CD4-positive, alpha-beta T cell treated with Interleukin-12 subunit alpha and Interleukin-12 subunit beta, for 1 hour (primary cell): ENCODE data around the gene ANXA10.
"Not testable (repeated sequence)": the region's sequence is repeated elsewhere in the genome, so short reads cannot be mapped to it uniquely, and the experiment has no call there.

Experiments
- DNase-seq: peaks from one replicate; pipeline ENCODE4 v3.0.0-alpha.2; 2020

Gene ANXA10

DNA sequence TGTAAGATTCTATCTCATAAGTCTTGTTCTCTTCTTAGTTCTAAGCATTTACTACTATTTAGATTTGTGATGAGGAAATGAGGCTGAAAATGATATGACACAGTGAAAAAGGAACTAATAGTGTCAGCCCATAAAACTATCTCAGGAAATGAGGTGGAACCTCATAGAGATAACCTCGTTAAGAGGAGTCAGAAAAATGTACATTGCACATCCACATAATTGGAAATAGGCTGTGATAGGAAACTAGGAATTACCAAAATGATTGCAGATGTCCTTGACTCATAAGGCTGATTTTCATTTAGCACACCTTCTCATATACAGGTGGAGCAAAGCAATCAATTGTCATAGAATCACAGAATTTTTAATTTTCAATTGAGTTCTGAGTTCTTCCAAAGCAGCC, 26.8 kb downstream of the ANXA10 start:
- DNase-seq, result no peak

DNA sequence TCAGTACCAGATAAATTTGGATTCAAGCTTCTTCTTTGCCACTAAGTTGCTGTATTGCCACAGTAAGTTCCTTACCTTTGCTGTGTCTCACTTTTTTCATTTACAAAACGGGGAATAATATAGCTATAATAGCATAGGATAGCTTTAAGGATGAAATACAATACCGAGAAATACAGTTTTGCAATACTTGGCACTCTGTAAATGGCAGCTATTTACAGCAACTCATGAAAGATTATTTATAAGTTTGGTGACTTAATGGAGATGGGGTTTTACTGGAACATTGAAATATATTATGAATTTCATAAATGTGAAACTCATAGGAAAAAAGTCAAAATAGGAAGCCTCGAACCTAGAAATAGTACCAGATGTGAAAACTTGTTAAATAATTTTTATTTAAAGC, 27.6 kb downstream of the ANXA10 start:
- no peak for DNase-seq

DNA sequence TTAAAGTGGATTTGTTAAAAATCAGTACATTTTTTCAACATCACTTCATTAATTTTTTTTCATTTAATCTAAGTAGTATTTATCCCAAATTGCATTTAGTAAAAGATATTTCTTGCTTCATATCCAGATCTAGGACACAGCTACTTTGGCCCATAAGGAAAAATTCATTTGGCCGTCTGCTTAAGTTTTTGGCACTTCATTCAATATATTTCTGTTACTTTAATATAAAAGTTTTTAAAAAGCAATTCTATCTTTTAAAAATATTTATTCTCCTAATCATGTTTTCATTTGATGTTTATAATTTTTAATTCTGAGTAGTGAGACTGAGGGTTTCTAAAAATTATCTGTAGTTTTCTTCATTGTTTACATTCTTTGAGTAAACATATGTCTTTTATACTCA, 28.5 kb downstream of the ANXA10 start:
- no peak for DNase-seq

DNA sequence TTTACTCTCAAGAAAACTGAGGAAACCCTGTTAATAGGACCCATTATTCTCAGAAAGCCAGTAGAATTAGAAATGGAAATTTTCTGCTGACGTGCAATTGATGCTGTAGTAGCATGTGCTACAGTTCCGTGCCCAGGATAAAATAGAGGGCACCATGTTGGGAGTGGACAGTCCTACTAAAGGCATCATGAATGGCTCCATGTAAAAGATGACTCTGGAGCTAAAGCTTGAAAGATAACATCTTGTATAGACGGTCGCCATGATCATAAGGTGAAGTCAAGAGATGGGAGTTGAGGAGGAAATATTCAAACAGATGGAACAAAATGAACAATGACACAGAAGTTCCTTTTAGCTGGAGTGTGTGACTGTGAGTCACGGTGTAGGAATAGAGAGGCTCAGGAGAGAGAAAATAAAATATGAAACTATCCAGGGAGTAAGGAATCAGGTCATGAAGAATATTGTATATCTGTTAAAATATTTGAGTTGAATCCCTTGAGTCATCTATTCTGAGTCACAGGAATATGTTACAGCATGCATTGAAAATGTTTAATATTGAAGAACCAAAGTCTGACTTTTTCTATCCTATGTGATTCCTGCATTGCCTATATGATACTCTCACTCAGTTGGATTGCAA, 31.8 kb downstream of the ANXA10 start:
- no peak for DNase-seq

DNA sequence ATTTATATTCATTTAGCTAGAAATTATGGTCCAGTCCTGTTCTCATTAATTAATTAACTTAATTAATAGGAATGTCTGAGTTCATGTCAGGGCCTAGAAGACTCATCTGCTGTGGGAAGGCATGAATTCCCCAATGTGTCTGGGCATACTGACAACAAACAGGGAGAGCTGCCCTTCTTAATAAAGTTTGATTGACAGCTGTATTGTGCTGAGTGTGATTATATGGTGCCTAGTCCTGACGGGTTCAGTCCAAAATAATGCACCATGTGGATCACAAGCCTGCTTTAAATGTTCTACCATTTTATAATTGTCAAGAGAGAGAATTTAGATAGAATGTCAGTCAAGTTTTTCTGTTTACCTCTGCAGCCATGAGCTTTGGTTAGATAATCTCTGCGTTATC, 34.6 kb downstream of the ANXA10 start:
- DNase-seq, result no peak

DNA sequence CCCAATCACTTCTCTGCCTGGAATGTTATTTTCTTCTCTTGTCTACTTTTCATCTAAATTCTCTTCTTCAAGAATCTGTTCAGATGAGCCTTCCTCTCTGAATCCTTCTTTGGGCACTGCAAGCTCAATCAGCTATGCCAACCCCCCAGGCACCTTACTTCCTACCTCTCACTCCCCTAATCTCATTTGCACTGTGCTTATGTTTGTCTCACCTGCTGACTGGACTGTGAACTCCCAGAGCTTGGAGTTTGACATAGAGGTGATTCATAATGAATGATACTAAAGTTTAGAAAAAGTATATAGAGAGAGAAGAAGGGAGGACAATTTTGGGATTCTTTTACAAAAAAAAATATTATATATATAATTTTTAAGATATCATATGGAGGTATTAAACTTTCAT, 36.3 kb downstream of the ANXA10 start:
- no peak for DNase-seq

DNA sequence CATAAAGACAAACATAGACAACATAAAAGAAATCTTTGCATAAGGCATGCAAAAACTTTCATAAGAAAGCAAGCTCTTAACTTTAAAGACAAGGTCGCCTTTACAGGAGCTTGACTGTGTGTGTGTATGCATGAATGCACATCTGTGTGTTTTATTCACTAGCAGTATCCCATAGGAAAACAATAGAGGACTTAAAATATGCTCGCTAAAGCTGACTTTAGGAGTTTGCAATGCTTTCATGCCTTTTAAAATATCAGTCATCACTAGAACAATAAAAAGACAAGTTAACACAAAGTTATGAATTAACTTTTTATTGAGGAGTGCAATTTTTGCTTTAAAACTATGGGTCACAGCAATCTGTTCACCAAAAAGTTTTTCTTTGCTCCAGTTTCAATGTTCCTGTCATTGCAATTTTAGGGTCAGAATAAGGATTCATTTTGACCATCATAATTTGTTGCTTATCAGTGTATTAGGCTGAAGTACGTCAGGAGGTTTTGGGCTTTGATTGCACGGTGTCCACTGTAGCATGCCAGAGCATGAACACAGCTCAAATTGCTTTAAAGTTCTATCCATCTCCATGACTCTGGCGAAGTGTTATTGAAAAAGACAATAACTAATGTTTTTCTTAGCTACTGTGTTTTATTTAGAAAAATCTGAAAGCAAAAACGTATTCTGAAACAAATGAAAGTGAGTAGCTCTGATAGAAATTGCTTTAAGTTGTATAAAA, 36.9 kb downstream of the ANXA10 start:
- DNase-seq, result no peak

DNA sequence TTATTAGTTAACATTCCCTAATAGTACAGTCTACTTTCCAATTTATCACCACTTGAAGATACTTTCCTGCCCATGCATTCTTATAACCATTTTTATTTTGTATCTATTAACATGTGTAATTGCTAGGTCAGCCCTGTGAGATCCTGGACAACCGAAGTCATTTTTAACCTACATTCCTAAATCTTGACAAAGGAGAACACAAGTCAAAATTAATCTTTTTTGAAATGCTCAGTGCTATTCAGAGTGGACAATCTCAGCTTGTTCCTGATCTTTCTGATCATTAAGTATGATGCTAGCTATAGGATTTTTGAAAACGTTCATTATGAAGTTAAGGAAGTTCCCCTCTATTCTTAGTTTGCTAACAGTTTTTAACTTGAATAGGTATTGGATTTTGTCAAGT, 37.5 kb downstream of the ANXA10 start:
- DNase-seq, result no peak

DNA sequence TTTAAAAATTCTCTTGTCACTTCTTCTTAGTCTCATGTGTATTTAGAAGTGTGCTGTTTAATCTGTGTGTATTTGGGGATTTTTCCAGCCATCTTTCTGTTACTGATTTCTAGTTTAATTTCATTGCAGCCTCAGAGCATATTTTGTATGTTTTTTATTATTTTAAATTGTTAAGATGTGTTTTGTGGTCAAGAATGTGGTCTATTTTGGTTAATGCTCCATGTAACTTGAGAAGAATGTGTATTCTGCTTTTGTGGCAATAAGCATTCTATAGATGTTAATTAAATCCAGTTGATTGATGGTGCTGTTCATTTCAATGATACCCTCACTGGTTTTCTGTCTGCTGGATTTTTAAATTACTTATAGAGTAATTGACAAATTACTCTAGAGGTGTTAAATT, 38.9 kb downstream of the ANXA10 start:
- no peak for DNase-seq

DNA sequence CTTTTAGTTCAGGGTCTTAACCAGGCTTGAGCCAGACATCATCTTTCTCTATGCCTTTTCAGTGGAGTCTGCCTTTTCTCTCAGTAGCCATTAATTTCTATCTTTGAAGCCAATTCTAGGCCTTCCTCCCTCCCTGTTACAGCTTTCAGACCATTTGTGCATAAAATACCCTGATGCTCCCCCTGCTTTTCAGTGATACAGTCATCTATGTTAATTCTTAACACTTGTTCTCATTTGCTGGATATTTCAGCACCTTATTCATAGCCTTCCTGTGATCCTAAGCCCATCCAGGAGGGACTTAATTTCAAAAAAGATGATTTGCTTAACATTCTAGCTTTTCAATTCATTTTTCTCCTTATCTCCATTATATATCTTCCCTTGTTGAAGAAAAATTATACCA, 42.3 kb downstream of the ANXA10 start:
- DNase-seq, result no peak

DNA sequence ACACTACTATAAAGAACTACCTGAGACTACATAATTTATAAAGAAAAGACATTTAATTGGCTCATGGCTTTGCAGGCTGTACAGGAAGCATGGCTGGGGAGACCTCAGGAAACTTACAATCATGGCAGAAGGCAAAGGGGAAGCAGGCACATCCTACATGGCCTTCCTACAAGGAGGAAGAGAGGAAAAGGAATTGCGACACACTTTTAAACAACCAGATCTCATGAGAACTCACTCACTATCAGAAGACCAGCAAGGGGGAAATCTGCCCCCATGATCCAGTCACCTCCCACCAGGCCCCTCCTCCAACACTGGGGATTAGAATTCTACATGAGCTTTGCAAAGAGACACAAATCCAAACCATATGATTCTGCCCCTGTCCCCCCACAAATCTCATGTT, 43.5 kb downstream of the ANXA10 start:
- DNase-seq, result not testable (repeated sequence)

DNA sequence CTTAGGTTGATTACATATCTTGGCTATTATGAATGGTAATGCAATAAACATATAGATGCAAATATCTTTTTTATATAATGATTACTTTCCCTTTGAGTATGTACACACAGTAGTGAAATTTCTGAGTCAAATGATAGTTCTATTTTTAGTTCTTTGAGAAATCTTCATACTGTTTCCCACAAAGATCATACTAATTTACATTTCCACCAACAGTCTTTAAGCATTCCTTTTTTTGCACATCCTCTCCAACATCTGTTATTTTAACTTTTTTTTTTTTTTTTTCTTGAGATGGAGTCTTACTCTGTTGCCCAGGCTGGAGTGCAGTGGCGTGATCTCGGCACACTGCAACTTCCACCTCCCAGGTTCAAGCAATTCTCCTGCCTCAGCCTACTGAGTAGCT, 45.4 kb downstream of the ANXA10 start:
- not testable (repeated sequence) for DNase-seq

DNA sequence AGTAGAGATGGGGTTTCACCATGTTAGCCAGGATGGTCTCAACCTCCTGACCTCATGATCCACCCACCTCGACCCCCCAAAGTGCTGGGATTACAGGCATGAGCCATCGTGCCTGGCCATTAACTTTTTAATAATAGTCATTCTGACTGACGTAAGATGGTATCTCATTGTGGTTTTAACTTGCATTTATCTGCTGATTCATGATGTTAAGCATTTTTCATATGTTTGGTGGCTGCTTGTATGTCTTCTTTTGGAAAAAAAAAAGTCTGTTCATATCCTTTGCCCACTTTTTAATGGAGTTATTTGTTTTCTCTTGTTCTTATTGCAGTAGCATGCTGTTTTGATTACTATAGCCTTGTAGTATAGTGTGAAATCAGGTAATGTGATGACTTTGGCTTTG, 45.8 kb downstream of the ANXA10 start:
- DNase-seq, result no peak

DNA sequence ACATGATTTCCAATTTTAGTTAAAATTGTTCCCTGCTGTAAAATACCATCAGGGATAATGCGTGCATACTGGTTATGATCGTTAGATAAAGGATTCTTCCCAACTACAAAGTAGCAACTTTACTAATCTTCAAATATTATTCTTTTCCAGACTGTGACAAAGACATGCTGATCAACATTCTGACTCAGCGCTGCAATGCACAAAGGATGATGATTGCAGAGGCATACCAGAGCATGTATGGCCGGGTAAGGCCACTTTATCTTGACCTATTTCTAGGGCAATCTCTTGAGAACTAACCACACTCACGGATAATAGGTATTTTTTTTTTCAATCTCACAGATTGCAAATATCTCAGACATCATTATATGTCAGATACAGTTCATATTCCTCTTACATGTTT, 47.0 kb downstream of the ANXA10 start:
- no peak for DNase-seq

DNA sequence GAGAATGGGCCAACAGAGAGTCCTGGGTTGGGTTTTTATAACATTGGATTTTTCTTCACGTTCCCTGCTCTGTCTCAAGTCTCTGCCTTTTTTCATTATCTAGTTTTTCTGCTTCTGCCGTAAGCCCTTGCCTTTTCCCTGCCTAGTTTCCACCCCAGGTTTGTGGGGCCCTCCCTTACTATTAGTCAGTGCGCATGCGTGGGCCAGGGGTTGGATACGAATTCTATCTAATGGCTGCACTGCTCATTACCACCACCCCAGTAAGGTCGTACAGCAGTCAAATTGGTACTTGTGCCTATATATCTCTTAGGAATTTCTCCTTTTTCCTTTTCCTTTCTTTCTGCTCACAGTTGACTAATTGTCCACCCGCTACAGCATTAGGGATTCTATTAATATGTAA, 49.4 kb downstream of the ANXA10 start:
- DNase-seq, result no peak

DNA sequence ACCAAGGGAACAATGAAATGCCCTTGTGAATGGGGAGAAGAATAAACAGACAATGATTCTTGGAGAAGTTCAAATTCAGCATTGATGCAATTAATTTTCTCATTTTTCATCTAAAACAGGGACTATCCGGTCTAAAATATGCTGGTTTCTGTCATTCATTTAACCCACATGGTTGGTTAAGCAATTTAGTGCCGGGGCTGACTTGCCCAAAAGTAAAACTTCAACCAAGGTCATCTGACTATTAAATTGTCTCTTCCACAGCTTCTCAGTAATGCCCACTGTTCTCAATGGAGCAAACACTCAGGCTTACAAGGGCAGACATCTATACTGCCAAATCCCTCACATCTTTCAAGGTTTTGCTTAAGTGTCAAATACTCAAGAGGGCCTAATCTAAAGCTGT, 51.3 kb downstream of the ANXA10 start:
- DNase-seq, result no peak

DNA sequence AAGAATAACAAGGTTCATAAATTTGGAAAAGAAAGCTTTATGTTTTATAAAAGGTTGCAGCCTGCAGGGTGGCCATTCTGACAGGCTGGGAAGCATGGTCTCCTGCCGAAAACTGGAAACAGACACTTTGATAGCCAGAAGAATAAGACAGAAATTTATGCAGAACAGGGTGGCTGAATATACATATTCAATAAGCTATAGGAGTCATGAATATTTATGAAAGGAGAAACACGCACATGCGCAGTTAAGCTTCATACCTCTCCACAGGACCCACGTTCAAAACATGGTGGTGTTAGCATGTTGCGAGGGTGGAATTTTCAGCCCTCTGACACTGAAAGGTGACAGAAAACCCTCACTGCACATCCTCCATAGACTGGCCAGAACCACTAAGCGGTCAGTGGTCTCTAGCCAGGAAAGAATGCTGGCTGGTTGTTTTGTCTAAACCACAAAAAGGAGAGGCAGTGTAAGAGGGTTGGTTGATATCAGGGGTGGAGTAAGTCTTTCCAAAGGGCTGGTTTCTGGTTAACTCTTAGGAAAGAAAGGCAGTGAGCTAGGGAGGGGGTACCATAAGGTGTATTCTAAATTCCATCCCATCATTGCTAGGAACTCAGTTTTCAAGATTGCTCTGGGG, 58.2 kb downstream of the ANXA10 start:
- DNase-seq, result no peak

DNA sequence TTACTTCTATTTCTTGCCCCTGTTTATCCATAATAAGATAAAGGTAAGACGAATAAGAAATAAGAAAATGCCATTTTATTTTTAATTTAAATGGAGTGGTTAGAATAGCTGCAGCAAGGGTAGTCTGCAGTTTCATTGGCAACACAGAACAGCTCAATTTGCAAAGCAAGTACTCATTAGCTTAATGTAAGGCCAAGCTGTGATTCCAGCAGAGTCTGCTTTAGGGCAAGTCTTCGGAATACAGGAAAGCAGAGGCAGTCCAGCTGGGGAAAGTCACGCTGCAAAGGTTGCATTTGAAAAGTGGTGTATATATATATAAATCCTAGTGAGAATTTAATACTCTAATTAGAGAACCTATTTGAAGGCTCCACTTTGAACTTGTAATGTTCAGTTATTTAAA, 59.0 kb downstream of the ANXA10 start:
- no peak for DNase-seq

DNA sequence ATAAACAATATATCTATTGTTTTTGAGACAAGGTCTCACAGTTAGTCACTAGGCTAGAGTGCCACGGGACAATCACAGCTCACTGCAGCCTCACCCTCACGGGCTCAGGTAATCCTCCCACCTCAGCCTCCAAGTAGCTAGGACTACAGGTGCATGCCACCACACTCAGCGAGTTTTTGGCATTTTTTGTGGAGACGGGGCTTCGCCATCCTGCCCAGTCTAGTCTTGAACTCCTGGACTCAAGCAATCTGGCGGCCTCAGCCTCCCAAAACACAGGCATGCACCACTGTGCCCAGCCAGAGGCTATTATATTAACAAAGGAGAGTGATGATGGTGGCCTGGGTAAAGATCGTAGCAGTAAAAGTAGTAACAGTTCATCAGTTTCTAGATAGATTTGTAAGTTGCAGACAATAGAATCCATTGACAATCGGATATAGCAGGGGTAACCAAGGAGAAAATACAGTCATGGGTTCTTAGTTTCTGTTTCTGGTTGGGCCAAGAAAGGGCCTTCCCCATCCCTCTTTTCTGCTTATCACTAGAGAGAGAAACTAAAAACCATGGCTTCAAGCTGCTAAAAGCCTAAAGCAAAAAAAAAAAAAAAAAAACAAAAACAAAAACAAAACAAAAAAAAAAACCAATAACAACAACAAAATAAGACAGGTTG, 60.6 kb downstream of the ANXA10 start:
- DNase-seq, result no peak

DNA sequence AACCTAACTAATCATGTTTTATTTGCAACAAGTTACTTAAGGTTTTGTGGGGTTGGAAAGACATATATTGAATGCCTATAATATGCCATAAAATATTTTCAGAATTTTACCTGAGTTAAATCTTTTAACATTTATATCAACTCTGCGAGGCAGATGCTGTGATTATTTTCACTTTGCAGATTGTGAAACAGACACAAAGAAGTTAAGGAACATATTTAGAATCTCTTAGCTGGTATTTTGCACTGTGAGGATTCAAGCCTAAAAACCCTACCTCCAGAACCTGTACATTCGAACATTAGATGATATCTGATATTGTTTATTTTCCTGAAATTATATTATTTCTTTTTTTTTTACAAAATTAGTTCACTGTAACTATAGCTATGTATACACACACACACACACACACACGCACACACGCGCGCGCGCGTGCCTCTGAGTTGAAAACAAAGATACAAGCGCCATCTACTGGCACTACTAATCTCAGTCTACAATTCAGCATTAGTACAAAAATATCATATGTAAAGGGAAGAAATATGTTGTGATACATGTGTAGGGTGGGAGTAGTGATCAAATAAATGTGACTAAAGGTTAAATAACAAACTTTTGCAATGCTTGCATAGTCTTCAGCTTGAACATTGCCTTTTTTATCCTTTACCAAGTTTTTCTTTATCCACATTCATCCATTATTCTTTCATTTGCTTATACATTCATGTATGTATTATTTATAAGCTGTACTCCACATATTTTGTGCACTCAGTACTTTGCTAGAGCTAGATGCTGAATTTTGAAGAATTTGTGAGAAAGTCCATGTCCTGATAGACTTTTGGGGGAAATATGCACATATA, 61.5 kb downstream of the ANXA10 start:
- peak; percentile 55 for DNase-seq

DNA sequence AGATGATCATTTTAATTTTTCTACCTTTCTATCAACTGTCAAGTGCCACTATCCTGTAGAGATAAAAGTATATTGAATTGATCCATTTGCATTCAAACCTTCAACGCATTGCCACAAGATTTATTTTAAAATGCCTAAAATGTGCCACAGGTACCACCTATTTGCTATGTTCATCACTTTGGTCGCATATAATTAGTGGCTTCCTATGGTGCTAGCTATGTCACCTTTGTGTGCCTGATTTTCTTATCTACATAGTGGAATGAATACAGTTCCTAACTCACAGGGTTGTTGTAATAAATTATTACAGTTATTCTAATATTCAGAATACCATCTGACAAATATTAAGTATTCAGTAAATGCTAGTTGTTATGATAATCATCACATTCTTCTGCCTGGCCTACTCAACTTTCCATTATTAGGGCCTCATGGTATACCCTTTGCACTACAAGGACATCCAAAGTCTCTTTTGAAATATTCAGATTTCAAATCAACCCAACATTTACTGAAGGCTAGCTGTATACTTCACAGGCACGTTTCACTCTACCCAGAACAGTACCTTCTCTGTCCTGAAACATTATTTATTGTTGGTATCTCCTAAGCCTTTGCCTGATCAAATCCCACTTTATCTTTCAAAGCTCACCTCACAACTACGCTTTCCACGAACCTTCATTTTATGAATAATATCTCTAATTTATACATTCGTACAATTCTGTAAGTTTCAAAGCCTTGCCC, 62.4 kb downstream of the ANXA10 start:
- DNase-seq, result no peak

DNA sequence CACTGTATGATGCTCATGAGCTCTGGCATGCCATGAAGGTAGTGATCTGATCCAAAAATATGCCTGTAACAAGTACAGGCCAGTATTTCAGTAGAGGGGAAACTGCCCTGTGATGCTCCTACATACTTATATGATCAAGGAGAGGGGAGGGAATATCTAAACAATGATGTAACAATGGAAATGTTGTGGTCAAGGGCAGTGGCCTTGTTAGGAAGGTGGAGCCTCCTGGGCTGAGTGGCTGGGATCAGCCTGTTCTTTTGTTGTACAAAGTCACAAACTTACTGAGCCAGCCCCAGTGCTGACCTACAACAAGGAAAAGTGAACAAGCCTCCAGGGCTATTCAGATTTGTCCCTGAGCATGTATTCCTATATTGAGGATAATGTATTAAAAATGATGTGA, 70.3 kb downstream of the ANXA10 start:
- no peak for DNase-seq
